Measurements from ENCODE around the gene ZBTB7C. TPM values are rescaled to one million over a fixed set of nuclear protein-coding genes. Genes with fewer than 3 reads are reported as not detected.

Gene ZBTB7C
- total and polyA plus RNA-seq, 4 donors: 0.19 to 1.1 (median 0.45) TPM

GRCh38 chr18:48035556-48035860 is 373.7 kb downstream of the ZBTB7C start:
- no peak overlapping the region for H3K4me3 ChIP-seq (ENCODE audit: low read depth in 1 of 3, low read length in 3 of 3)
- no peak for TF ChIP-seq TAF1 (conservative IDR thresholded peaks at IDR 0.05)
- 96% methylated on average over 3 of the region's 3 CpGs for WGBS
- no peaks in the 10 kb centered on the region for H3K36me3 ChIP-seq (ENCODE audit: control insufficient read depth in 4 of 4, insufficient read depth in 3 of 4, low read depth in 1 of 4, low read length in 3 of 4)
- H3K27ac ChIP-seq (ENCODE audit: low read depth in 1 of 2, low read length in 2 of 2): no peak overlapping the region
- no peak overlapping the region for H3K9ac ChIP-seq (ENCODE audit: low read depth in 1 of 2, low read length in 2 of 2)
- no peaks in the 10 kb centered on the region for H3K9me3 ChIP-seq (ENCODE audit: control insufficient read depth in 4 of 4, low read length in 3 of 4)
- no peaks in the 10 kb centered on the region for H3K4me1 ChIP-seq (ENCODE audit: control insufficient read depth in 4 of 4, insufficient read depth in 4 of 4, low read length in 3 of 4)
- DNase-seq (ENCODE audit: low spot score): no peak
- H3K27me3 ChIP-seq (ENCODE audit: control insufficient read depth in 4 of 4, insufficient read depth in 4 of 4, low read length in 3 of 4): no peaks in the 10 kb centered on the region

- no peak for TF ChIP-seq YY1 (IDR thresholded peaks at IDR 0.05)
- no peak for TF ChIP-seq RAD21 (IDR thresholded peaks at IDR 0.05)
- TF ChIP-seq NR2F2 (IDR thresholded peaks at IDR 0.05): no peak
- TF ChIP-seq EGR1 (IDR thresholded peaks at IDR 0.05; ENCODE audit: low read depth in 2 of 2): no peak
- TF ChIP-seq FOXA2 (IDR thresholded peaks at IDR 0.05): no peak
- TF ChIP-seq HNF4G (IDR thresholded peaks at IDR 0.05): no peak
- TF ChIP-seq, protein P1, sequence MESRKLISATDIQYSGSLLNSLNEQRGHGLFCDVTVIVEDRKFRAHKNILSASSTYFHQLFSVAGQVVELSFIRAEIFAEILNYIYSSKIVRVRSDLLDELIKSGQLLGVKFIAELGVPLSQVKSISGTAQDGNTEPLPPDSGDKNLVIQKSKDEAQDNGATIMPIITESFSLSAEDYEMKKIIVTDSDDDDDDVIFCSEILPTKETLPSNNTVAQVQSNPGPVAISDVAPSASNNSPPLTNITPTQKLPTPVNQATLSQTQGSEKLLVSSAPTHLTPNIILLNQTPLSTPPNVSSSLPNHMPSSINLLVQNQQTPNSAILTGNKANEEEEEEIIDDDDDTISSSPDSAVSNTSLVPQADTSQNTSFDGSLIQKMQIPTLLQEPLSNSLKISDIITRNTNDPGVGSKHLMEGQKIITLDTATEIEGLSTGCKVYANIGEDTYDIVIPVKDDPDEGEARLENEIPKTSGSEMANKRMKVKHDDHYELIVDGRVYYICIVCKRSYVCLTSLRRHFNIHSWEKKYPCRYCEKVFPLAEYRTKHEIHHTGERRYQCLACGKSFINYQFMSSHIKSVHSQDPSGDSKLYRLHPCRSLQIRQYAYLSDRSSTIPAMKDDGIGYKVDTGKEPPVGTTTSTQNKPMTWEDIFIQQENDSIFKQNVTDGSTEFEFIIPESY (IDR thresholded peaks at IDR 0.05): no peak
- no peak for TF ChIP-seq HNF4A (conservative IDR thresholded peaks at IDR 0.05)
- TF ChIP-seq CTCF (IDR thresholded peaks at IDR 0.05; ENCODE audit: low read depth, low read length, missing input control): no peak
- no peak for TF ChIP-seq RXRA (IDR thresholded peaks at IDR 0.05)
- TF ChIP-seq ATF3 (IDR thresholded peaks at IDR 0.05): no peak
- no peak for TF ChIP-seq GABPA (IDR thresholded peaks at IDR 0.05 in 1 of 2, conservative IDR thresholded peaks at IDR 0.05 in 1 of 2)
- Histone ChIP-seq H3K9me3 (ENCODE audit: control insufficient read depth in 4 of 4, low read length in 3 of 4) (no peaks in the 10 kb centered on the region), H3K36me3 (ENCODE audit: control insufficient read depth in 4 of 4, insufficient read depth in 3 of 4, low read depth in 1 of 4, low read length in 3 of 4) (no peaks in the 10 kb centered on the region), H3K4me3 (ENCODE audit: low read depth in 1 of 3, low read length in 3 of 3) (no peak overlapping the region), H3K9ac (ENCODE audit: low read depth in 1 of 2, low read length in 2 of 2) (no peak overlapping the region), H3K27me3 (ENCODE audit: control insufficient read depth in 4 of 4, insufficient read depth in 4 of 4, low read length in 3 of 4) (no peaks in the 10 kb centered on the region), H3K4me1 (ENCODE audit: control insufficient read depth in 4 of 4, insufficient read depth in 4 of 4, low read length in 3 of 4) (no peaks in the 10 kb centered on the region), H3K27ac (ENCODE audit: low read depth in 1 of 2, low read length in 2 of 2) (no peak overlapping the region)
- DNase-seq (ENCODE audit: low spot score): no peak
- 94% methylated on average over 16 of the region's 16 CpGs for WGBS
Observed at GRCh38 chr18:48034651-48035555, 374.3 kb downstream of the ZBTB7C start.

All from liver (tissue), 9 donors.